ENCODE measurements around the gene TSPAN3. TPM values are rescaled to one million over a fixed set of nuclear protein-coding genes. Genes with fewer than 3 reads are reported as not detected.

The TSPAN3 gene
- polyA plus RNA-seq, 3 donors from 2014 or later = 96.3 to 145 (median 105) TPM

DNA sequence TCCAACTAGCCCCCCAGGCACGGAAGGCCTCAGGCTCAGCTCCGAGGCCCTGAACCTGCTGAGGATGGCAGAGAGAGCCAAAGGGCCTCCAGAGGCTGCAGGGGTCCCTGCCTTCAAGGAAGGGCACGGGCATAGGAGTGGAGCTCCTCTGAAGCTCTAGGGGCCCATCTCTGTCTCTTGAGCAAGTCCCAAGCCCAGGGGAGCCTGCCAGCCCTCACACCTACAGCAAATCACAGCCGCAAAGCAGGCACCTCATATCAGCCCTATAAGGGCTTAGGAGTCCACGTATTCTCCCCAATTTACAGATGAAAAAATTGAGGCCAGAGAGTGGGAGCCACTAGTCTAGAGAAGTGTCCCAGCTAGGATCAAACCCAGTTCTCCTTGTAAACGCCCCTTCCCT lies 61.7 kb downstream of the TSPAN3 start:
- Mint-ChIP-seq H3K9me3 (no peaks in the 10 kb centered on the region), H3K27me3 (ENCODE audit: low read depth in 3 of 3) (peaks cover 7 to 10% (median 8%) of the 10 kb centered on the region in 3 donors), H3K4me1 (peaks cover 93 to 94% of the 10 kb centered on the region in 2 donors), H3K36me3 (peaks cover 0 to 7% (median 7%) of the 10 kb centered on the region in 3 donors), H3K27ac (peak overlapping the region; percentile 57 to 98 (median 91)), H3K4me3 (no peak overlapping the region)
- DNase-seq = no peak

DNA sequence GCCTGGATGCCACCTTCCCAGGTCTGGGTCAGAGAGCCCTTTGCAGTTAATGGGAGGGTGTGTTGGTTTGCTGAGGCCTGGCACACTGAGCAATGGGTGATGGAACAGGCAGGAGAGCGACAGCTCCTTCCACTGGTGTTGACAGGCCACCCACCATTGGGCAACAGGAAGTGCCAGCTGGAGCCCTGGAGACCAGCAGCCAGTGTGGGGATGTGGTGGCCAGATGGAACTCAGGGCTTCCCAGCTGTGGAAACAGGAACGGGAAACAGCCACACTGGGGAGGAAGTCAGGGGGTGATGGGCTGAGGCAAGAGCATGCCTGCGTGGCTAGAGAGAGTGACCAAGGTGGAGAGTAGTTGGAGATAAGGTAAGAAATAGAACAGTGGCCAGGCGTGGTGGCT lies 66.7 kb downstream of the TSPAN3 start:
- Mint-ChIP-seq H3K27me3 (ENCODE audit: low read depth in 3 of 3) (peaks cover 2 to 10% (median 3%) of the 10 kb centered on the region in 3 donors), H3K4me3 (peak overlapping the region; percentile 75 to 88 (median 82)), H3K36me3 (peaks cover 0 to 14% (median 5%) of the 10 kb centered on the region in 3 donors), H3K9me3 (no peaks in the 10 kb centered on the region), H3K27ac (peak overlapping the region; percentile 92 to 98 (median 94)), H3K4me1 (peaks cover 93 to 94% of the 10 kb centered on the region in 2 donors)
- no peak for DNase-seq

DNA sequence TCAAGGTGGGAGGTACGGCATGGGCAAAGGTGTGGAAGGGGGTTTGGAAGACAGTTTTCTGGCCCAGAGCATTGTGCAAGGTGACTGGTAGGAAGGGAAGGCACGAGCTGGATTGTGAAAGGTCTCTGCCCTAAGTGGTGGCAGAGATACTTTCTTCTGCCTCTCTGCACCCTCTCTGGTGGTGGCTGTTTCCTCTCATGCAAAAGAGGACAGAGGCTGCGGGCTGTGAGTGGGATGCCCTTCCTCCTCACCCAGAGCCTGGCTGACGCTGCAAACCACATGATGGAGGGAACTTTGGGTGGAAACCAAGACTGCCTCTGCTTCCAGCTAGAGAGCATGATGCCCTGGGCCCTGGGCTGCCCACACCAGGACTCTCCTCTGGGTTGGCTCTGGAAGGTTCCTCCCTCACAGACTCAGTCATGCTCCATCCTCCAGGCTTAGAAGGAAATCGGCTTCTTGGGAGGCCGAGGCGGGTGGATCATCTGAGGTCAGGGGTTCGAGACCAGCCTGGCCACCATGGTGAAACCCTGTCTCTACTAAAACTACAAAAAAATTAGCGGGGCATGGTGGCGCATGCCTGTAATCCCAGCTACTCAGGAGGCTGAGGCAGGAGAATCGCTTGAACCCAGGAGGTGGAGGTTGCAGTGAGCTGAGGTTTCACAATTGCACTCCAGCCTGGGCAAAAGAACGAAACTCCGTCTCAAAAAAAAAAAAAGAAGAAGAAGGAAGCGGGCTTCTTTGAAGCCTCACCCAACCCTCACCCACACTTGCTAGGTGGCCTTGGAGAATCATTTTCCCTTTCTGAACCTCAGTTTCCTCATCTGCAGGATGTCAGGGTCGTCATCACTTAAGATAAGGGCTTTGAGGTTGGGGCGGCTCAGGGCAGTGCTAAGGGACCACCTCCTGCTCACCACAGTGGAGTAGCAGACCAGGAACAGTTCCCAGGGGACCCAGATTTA lies 67.7 kb downstream of the TSPAN3 start:
- DNase-seq = peak; percentile 74 to 77 (median 74)
- Mint-ChIP-seq H3K4me1 (peaks cover 94 to 96% of the 10 kb centered on the region in 2 donors), H3K4me3 (peak overlapping the region; percentile 75 to 88 (median 82)), H3K27ac (peak overlapping the region; percentile 92 to 98 (median 94)), H3K9me3 (no peaks in the 10 kb centered on the region), H3K36me3 (peaks cover 4 to 18% (median 5%) of the 10 kb centered on the region in 3 donors), H3K27me3 (ENCODE audit: low read depth in 3 of 3) (peaks cover 2 to 10% (median 3%) of the 10 kb centered on the region in 3 donors)

- Mint-ChIP-seq H3K36me3 (peaks cover 4 to 18% (median 5%) of the 10 kb centered on the region in 3 donors), H3K4me1 (peaks cover 98% of the 10 kb centered on the region in 2 donors), H3K4me3 (peak overlapping the region; percentile 75 to 88 (median 82)), H3K27ac (peak overlapping the region; percentile 92 to 98 (median 94)), H3K9me3 (no peaks in the 10 kb centered on the region), H3K27me3 (ENCODE audit: low read depth in 3 of 3) (peaks cover 1 to 10% (median 2%) of the 10 kb centered on the region in 3 donors)
- DNase-seq = no peak
These were observed 68.5 kb downstream of the TSPAN3 start for GRCh38 chr15:77002436-77002835.

- no peak for DNase-seq
- H3K27ac Mint-ChIP-seq = peak overlapping the region; percentile 92 to 98 (median 94)
- peaks cover 4 to 18% (median 5%) of the 10 kb centered on the region in 3 donors for H3K36me3 Mint-ChIP-seq
- H3K27me3 Mint-ChIP-seq (ENCODE audit: low read depth in 3 of 3) = peaks cover 1 to 10% (median 2%) of the 10 kb centered on the region in 3 donors
- no peaks in the 10 kb centered on the region for H3K9me3 Mint-ChIP-seq
- peaks cover 98 to 100% of the 10 kb centered on the region in 2 donors for H3K4me1 Mint-ChIP-seq
- H3K4me3 Mint-ChIP-seq = peak overlapping the region; percentile 75 to 88 (median 82)
These were observed 68.9 kb downstream of the TSPAN3 start for GRCh38 chr15:77001966-77002365.

- peaks cover 4 to 18% (median 5%) of the 10 kb centered on the region in 3 donors for H3K36me3 Mint-ChIP-seq
- no peaks in the 10 kb centered on the region for H3K9me3 Mint-ChIP-seq
- H3K27ac Mint-ChIP-seq = peak overlapping the region; percentile 90 to 98 (median 94)
- no peak for DNase-seq
- H3K4me1 Mint-ChIP-seq = peaks cover 96 to 97% of the 10 kb centered on the region in 2 donors
- H3K4me3 Mint-ChIP-seq = peak overlapping the region; percentile 54 to 88 (median 68)
- peaks cover 1 to 10% (median 2%) of the 10 kb centered on the region in 3 donors for H3K27me3 Mint-ChIP-seq (ENCODE audit: low read depth in 3 of 3)
These were observed 69.6 kb downstream of the TSPAN3 start for GRCh38 chr15:77001351-77001750.

DNA sequence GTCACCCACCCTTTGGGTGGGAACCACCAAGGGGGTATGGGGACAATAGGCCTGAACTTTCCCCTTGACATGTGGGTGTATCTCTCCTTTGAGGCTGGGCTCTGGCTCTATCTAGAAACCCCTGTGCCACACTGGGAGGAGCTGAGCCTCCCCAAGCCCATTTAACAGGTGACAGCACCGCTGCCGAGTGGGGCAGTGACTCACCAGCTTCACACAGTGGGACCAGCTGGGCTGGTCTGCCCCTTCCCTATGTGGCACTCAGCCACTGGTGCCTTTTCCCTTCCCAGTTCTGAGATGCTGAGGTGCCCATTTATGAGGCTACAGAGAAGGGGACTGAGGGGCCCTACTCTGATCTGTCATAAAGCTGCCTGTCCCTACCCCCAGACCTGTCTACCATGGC lies 70.9 kb downstream of the TSPAN3 start:
- H3K4me3 Mint-ChIP-seq = peak overlapping the region; percentile 39 to 98 (median 98)
- H3K4me1 Mint-ChIP-seq = peaks cover 91% of the 10 kb centered on the region in 2 donors
- peaks cover 4 to 18% (median 5%) of the 10 kb centered on the region in 3 donors for H3K36me3 Mint-ChIP-seq
- DNase-seq = no peak
- no peaks in the 10 kb centered on the region for H3K9me3 Mint-ChIP-seq
- peaks cover 1 to 10% (median 2%) of the 10 kb centered on the region in 3 donors for H3K27me3 Mint-ChIP-seq (ENCODE audit: low read depth in 3 of 3)
- H3K27ac Mint-ChIP-seq = peak overlapping the region; percentile 71 to 96 (median 92)

DNA sequence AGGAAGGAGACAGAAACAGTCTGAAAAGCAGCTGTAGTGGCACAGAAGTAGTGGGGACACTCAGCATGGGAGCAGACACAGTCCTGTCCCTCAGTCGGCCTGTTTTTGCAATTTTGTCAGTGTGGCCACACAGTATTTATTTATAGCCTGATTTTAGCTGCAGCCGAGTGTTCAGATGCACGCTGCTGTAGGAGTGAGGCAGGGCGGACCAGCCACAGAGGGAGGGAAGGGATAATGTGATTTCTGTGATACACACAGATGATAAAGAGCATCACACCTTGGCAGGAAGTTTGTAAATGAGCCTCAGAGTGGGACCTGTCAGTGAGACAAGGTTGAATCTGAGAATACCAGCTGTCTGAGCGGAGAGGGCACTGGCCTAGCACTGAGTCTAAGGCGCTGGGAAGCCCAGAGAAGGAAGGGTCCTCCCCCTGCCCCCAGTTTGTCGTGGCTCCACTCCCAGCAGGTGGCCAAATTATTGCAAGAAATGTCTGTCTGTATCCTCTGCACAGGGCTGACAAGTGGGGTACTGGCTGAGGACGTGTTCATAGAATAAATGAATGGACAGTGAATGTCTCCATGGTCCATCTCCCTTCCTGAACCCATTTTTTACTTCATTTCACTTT lies 72.1 kb downstream of the TSPAN3 start:
- DNase-seq = peak in 2 of 3 donors; percentile 40 to 56
- H3K4me3 Mint-ChIP-seq = peak overlapping the region; percentile 95 to 98 (median 98)
- H3K36me3 Mint-ChIP-seq = peaks cover 0 to 7% (median 4%) of the 10 kb centered on the region in 3 donors
- peaks cover 0 to 8% (median 1%) of the 10 kb centered on the region in 3 donors for H3K27me3 Mint-ChIP-seq (ENCODE audit: low read depth in 3 of 3)
- H3K27ac Mint-ChIP-seq = peak overlapping the region; percentile 87 to 96 (median 92)
- H3K4me1 Mint-ChIP-seq = peaks cover 90 to 91% of the 10 kb centered on the region in 2 donors
- no peaks in the 10 kb centered on the region for H3K9me3 Mint-ChIP-seq

GRCh38 chr15:76996526-76997401 lies 74.1 kb downstream of the TSPAN3 start:
- H3K9me3 Mint-ChIP-seq = no peaks in the 10 kb centered on the region
- DNase-seq = peak in 2 of 3 donors; percentile 38 to 39

GRCh38 chr15:76996076-76996525 lies 74.8 kb downstream of the TSPAN3 start:
- Mint-ChIP-seq H3K9me3 (no peaks in the 10 kb centered on the region), H3K27me3 (ENCODE audit: low read depth in 3 of 3) (peaks cover 0 to 3% (median 0%) of the 10 kb centered on the region in 3 donors), H3K36me3 (peaks cover 0 to 4% (median 4%) of the 10 kb centered on the region in 3 donors), H3K27ac (peak overlapping the region; percentile 87 to 96 (median 93)), H3K4me3 (peak overlapping the region; percentile 95 to 98 (median 98)), H3K4me1 (peaks cover 73 to 74% of the 10 kb centered on the region in 2 donors)
- no peak for DNase-seq

More at GRCh38 chr15:76996526-76997401, 74.1 kb downstream of the TSPAN3 start:
- peak overlapping the region; percentile 95 to 98 (median 98) for H3K4me3 Mint-ChIP-seq
- H3K4me1 Mint-ChIP-seq = peaks cover 80% of the 10 kb centered on the region in 2 donors
- H3K27me3 Mint-ChIP-seq (ENCODE audit: low read depth in 3 of 3) = peaks cover 0 to 3% (median 1%) of the 10 kb centered on the region in 3 donors
- peaks cover 0 to 4% (median 4%) of the 10 kb centered on the region in 3 donors for H3K36me3 Mint-ChIP-seq
- peak overlapping the region; percentile 87 to 96 (median 92) for H3K27ac Mint-ChIP-seq

- H3K27ac Mint-ChIP-seq = peak within 1 kb of the TSS; percentile 87 to 96 (median 93)
- H3K4me1 Mint-ChIP-seq = peaks cover 65 to 66% of the 10 kb centered on the region in 2 donors
- H3K27me3 Mint-ChIP-seq (ENCODE audit: low read depth in 3 of 3) = peaks cover 0 to 6% (median under 1%) of the 10 kb centered on the region in 3 donors
- H3K9me3 Mint-ChIP-seq = no peaks in the 10 kb centered on the region
- H3K4me3 Mint-ChIP-seq = peak within 1 kb of the TSS; percentile 95 to 98 (median 98)
- peaks cover 3 to 4% (median 4%) of the 10 kb centered on the region in 3 donors for H3K36me3 Mint-ChIP-seq
- peak; percentile 64 to 68 (median 68) for DNase-seq
These were observed 75.7 kb downstream of the TSPAN3 start, which contains the start of gene PSTPIP1 for GRCh38 chr15:76994971-76995945. Gene PSTPIP1 (plus strand): TSS chr15:76995126. CDS start chr15:76995574, 448 bp downstream.

Measured in immature natural killer cell (primary cell).